ENCODE results near the gene ELK3.

Gene ELK3

GRCh38 chr12:96293093-96293492 lies 98.9 kb downstream of the ELK3 start:
- no peak for DNase-seq (ENCODE audit: low spot score)
- TF ChIP-seq CTCF (IDR thresholded peaks at IDR 0.05; ENCODE audit: borderline replicate concordance, control extremely low read depth, extremely low read depth, insufficient read depth, missing control alignments) = no peak
- in situ Hi-C loops (cut with MboI; ENCODE audit: low sequenced_read_pairs, unreplicated experiment) = no loop called here

- TF ChIP-seq CTCF (IDR thresholded peaks at IDR 0.05; ENCODE audit: borderline replicate concordance, control extremely low read depth, extremely low read depth, insufficient read depth, missing control alignments) = no peak
- in situ Hi-C loops (cut with MboI; ENCODE audit: low sequenced_read_pairs, unreplicated experiment) = no loop called here
- no peak for DNase-seq (ENCODE audit: low spot score)
Observed at GRCh38 chr12:96294831-96295230, 100.7 kb downstream of the ELK3 start.

- in situ Hi-C loops (cut with MboI; ENCODE audit: low sequenced_read_pairs, unreplicated experiment) = no loop called here
- TF ChIP-seq CTCF (IDR thresholded peaks at IDR 0.05; ENCODE audit: borderline replicate concordance, control extremely low read depth, extremely low read depth, insufficient read depth, missing control alignments) = no peak
- no peak for DNase-seq (ENCODE audit: low spot score)
Observed at GRCh38 chr12:96295532-96296160, 101.5 kb downstream of the ELK3 start.

GRCh38 chr12:96297504-96297903 lies 103.3 kb downstream of the ELK3 start:
- no peak for DNase-seq (ENCODE audit: low spot score)
- in situ Hi-C loops (cut with MboI; ENCODE audit: low sequenced_read_pairs, unreplicated experiment) = no loop called here
- no peak for TF ChIP-seq CTCF (IDR thresholded peaks at IDR 0.05; ENCODE audit: borderline replicate concordance, control extremely low read depth, extremely low read depth, insufficient read depth, missing control alignments)

GRCh38 chr12:96300064-96300463 lies 105.9 kb downstream of the ELK3 start:
- in situ Hi-C loops (cut with MboI; ENCODE audit: low sequenced_read_pairs, unreplicated experiment) = no loop called here
- DNase-seq (ENCODE audit: low spot score) = no peak
- no peak for TF ChIP-seq CTCF (IDR thresholded peaks at IDR 0.05; ENCODE audit: borderline replicate concordance, control extremely low read depth, extremely low read depth, insufficient read depth, missing control alignments)

GRCh38 chr12:96301732-96302131 lies 107.6 kb downstream of the ELK3 start:
- no peak for TF ChIP-seq CTCF (IDR thresholded peaks at IDR 0.05; ENCODE audit: borderline replicate concordance, control extremely low read depth, extremely low read depth, insufficient read depth, missing control alignments)
- in situ Hi-C loops (cut with MboI; ENCODE audit: low sequenced_read_pairs, unreplicated experiment) = no loop called here
- no peak for DNase-seq (ENCODE audit: low spot score)
